ENCODE data around the gene HPCAL1.

DNA sequence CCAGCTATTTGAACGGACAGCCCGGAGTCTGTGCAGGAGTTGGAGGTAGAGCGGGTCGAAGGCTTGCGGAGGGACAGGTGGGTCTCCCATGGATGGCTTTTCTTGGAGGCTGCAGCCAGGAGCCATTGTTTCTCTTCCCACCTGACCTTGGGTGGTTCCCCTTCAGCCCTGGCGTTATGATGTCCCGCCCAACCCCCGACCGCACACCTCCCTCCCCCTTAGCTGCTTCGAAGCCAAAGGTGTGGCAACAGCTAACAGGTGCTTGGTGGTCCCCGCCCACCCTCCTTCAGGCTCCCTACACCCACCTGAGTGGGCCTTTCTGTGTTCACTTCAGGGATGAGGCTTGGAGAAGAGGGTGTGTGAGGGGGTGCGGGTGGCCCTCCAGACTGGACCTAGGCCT is 62.7 kb downstream of the HPCAL1 start:
- TF ChIP-seq, protein P1, sequence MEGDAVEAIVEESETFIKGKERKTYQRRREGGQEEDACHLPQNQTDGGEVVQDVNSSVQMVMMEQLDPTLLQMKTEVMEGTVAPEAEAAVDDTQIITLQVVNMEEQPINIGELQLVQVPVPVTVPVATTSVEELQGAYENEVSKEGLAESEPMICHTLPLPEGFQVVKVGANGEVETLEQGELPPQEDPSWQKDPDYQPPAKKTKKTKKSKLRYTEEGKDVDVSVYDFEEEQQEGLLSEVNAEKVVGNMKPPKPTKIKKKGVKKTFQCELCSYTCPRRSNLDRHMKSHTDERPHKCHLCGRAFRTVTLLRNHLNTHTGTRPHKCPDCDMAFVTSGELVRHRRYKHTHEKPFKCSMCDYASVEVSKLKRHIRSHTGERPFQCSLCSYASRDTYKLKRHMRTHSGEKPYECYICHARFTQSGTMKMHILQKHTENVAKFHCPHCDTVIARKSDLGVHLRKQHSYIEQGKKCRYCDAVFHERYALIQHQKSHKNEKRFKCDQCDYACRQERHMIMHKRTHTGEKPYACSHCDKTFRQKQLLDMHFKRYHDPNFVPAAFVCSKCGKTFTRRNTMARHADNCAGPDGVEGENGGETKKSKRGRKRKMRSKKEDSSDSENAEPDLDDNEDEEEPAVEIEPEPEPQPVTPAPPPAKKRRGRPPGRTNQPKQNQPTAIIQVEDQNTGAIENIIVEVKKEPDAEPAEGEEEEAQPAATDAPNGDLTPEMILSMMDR (IDR thresholded peaks at IDR 0.05; ENCODE audit: insufficient read depth, low read depth, low read length): no peak
- TF ChIP-seq EZH2 (IDR thresholded peaks at IDR 0.05; ENCODE audit: insufficient read depth, low read length): no peak
